NCI-H2029 treated with DMSO at 0.1 percent for 48 hours (cell line): ENCODE data around the gene CUX1.

Experiments
- DNase-seq: peaks from one replicate; lab custom pipeline; 2025; lab: John Stamatoyannopoulos, UW

The CUX1 gene

DNA sequence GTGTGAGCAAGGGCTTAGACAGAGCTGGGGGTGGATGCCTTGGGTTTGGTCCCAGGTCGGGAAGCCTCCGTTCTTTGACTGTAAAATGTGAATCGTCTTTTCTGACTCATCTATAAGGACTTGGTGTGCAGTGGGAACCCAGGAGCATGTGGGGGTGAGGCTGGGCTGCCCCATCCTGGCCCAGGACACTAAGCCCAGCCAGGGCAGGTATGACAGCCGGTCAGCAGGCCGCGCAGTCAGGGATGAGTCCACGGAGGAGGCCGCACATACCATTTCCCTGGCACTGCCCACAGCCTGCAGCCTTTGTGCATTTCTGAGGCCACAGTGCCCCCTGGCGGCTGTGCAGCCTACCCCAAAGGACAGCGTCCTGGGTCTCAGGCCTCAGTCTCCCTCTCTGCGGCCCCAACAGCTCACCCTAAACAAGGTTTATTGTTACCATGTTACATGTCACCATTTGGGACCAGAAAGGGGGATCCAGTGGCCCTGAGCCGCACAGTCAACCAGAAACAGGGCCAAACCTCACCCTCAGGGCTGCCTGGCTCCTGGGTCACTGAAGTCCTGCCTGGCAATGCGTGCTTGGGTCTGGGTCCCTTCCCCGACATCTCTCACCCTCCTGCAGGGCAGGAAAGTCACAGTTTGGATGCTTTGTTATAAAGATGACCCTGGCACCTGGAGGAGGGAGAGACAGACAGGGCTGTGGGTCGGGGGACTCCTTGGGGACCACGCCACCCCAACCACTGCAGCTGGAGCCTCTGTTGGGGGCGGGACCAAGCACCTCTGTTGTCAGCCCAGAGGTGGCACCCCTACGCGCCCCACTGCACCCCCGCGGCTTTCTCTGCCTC, 454.9 kb downstream of the CUX1 start:
- DNase-seq = peak; percentile 13

DNA sequence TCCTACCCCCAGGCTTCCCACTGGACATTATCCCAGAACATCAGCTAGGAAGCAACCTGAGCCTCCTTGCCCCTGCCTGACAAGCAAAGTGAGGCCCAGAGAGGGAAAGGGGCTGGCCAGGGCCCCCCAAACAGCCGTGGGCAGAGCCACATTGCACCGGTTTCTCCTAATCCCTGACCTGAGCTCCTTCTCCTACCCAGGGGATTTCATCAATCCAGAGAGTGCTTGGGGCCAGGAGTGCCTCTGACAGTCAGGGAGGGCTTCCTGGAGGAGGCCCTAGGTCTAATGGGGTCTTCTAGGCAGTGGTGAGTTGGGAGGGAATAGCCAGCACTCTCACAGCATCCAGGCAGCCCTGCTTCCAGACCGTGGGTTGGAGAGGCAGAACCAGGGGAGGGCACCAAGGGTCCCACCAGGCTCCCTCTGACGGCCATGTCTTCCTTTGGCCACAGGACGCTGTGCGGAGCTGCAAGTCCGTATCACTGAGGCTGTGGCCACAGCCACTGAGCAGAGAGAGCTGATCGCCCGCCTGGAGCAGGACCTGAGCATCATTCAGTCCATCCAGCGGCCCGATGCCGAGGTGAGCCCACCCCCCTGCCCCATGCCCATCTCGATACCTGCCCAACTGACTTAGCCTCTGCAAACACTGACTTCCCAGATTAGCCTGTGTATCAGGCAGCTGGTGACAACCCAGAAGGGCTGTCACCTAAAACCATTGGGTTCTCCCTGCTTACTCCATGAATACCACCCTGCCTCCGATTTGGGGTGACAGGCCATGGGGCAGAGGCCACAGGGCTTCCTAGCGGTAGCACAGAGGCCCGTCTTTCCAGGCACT, 455.7 kb downstream of the CUX1 start:
- no peak for DNase-seq

DNA sequence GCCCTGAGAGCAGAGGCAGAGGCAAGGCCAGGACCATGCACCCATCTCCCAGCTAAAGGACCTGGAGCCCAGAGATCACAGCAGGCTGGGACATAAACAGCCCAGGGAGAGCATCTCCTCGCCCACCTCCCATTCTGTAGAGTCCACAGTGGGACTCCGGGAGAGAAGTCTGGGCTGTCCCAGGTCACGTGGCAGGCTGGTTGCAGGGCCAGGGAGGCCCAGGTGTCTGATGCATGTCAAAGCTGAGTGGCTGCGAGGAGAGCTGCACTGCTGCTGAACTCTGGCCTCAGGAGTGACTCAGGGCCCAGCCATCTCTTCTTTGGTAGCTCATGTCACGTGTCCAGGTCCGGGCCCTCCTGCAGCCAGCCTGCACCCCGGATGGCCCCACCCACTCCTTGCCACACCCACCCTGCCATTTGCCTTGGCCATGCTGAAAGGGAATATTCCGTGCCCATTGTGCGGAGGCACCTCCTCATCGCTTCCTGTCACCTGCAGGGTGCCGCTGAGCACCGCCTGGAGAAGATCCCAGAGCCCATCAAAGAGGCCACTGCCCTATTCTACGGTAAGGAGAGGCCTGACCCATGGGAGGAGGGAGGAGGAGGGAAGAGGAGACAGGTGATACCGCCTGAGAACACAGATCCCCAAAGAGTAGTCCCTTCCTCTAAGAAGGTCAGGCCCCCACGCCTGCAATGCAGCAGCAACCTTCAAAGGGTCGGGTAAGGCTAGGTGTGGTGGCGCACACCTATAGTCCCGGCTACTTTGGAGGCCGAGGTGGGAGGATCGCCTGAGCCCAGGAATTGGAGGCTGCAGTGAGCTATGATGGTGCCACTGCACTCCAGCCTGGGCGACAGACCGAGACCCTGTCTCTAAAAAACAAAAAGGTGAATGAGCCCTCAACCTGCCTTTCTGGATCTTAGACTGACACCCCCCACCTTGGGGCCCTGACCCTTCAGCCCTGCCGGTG, 456.6 kb downstream of the CUX1 start:
- DNase-seq = no peak

DNA sequence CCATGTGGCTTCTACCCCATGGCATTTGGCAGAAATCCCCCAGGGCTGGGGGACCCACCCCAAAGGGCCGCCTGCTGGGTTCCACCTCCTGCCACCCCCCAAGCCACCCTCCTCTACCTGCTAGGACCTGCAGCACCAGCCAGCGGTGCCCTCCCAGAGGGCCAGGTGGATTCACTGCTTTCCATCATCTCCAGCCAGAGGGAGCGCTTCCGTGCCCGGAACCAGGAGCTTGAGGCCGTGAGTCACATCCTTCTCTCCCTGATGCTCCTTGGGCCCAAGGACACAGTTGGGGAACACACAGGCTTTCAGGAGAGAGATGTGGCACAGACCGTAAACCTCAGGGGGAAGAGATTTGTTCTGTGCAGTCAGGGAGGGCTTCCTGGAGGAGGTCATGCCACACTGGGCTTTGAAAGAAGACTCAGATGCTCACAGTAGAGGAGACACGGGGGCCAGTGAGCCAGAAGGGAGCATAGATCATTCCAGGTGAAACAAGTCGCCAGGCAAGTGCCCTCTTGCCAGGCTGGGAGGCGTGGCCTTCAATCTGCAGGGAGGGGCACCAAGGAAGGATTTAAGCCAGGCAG, 457.8 kb downstream of the CUX1 start:
- no peak for DNase-seq

DNA sequence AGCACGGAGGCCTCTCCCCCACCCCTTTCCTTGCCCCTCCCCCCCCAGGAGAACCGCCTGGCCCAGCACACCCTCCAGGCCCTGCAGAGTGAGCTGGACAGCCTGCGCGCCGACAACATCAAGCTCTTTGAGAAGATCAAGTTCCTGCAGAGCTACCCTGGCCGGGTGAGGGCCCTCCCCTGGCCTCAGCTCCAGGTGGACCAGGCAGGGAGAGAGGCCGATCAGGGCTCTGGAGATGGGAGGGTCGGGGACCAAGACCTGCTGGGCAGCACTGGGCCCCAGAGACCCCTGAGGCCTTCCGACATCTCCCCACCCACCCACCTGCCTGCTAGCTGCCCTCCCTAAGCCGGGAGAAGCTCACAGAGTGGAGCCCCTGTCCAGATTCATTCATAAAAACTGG, 460.5 kb downstream of the CUX1 start:
- no peak for DNase-seq

DNA sequence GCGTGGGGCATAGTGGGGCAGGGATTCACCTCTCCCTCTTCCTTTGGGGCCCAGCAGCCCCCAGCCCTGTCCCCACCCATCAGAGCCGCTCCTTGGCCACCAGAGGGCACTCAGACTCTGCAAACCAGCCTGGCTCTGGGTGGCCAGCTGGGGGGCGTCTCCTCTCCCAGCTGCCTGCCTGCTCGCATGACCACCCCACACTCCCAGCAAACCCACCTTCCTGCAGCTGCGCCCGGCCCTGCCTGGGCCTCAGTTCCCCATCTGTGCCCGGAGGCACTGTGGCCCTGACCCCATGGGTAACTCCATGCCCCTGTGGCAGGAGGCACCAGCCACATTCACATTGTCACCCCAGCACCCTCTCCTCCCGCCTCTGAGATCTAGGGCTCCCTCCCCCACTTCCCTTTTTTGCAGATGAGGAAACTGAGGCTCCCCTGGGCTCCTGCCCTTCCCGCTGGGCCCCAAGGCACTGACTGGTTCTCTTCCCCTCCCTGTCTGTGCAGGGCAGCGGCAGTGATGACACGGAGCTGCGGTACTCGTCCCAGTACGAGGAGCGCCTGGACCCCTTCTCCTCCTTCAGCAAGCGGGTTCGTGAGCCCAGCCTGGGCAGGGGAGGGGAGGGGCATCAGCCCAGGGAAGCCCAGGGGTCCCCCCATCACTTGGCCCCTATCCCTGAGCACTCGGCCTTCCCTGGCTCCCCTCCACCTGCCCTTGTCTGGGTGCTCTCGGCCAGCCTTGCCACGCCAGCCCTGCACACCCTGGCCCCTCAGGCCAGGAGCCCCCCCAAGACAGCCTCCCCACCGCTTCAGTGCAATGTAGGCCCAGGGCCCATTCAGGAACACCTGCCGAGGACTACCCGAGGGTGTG, 462.3 kb downstream of the CUX1 start:
- DNase-seq = no peak

DNA sequence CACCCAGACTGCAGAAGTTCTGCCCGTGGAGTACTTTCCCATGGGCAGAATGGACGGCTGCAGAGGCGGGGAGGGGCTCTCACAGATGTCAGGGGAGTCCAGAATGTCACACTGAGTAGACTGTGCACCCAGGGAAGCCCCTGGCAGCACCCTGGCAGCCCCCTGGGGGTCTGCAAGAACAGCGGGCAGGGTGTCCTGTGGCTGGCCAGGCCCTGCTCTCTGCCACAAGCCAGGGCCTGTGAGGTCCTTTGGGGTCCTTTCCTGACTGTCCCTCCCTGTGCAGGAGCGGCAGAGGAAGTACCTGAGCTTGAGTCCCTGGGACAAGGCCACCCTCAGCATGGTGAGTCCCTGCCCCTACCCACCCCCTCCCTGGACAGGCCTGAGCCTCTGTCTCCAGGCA, 463.1 kb downstream of the CUX1 start:
- no peak for DNase-seq

DNA sequence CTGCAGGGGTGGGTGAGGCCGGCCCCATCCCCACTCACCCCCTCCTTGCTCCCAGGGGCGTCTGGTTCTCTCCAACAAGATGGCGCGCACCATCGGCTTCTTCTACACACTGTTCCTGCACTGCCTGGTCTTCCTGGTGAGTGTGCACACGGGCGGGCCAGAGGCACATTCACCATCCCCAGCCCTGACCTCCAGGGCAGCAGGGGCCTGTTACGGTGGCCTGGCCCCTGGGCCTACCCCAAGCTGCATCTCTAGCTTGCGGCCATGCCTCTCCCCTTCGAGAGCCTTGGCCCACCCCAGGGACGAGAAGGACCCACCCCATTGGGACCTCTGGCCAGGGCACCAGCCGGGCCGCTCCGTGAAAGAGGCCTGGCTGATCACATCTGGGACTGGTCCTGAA, 464.4 kb downstream of the CUX1 start:
- no peak for DNase-seq

DNA sequence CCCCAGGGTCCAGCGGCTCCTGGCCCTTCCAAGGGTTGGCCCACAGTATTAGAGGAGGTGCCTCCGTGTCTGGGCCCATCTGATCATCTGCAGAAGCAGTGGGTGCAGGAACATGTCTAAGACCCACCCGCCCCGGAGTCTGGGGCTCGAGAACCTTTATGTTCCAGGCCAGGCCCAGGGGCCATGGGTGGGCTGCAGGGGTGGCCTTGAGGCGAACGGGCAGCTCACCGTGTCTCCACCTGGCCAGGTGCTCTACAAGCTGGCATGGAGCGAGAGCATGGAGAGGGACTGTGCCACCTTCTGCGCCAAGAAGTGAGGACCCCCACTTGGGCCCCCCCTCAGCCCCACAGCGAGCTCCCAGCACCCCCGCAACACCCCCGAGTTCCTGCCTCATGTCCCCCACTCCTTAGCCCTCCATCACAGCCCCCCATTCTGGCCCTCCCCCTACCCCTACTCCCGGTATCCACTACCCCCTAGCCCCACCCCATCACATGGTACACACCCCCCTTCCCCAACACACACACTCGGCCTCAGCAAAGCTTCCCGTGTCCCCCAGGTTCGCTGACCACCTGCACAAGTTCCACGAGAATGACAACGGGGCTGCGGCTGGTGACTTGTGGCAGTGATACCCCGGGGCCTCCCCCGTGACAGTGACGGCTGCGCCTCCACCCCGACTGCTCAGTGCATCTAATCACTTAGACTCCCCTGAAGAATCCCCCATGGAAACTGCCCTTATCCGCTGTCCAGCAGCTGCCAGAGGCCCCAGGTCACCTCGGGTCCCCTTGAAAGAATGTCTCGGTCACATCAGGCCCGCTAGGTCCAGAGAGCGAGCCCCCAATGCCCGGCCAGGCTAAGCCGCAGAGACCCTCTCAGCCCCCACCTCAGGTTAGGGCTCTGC, 465.3 kb downstream of the CUX1 start:
- DNase-seq = no peak

DNA sequence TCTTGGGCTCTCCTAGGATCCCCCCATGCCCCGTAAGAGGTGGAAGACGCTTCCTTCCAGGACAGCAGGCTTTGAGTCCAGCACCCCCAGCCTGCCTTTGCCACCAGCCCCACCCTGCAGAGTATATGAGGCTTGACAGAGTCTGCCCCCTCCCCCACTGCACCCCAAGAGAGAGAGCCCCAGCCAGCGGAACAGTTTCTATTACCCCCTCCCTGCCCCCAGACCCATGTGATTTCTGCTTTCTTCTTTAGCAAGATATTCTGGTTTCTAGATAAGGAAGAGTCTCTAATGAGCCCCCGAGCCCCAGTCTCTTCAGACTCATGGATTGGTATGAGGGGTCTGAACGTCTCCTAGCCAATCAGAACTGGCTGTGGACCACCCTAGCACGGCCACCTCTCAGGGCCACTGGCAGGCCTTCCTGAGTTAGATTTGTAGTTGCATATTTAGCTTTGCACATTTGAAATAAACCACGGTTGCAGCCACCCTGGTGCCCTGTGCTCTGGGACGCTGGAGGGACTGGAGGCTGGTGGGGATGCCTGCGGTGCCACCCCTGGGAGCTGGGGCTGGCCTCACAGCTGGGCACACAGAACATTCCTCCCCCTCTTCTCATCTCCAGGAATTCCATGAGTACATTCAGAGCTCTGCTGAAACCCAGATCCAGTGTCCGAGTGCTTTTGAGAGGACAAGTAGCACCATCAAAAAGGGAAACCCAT, 466.2 kb downstream of the CUX1 start:
- DNase-seq = no peak

DNA sequence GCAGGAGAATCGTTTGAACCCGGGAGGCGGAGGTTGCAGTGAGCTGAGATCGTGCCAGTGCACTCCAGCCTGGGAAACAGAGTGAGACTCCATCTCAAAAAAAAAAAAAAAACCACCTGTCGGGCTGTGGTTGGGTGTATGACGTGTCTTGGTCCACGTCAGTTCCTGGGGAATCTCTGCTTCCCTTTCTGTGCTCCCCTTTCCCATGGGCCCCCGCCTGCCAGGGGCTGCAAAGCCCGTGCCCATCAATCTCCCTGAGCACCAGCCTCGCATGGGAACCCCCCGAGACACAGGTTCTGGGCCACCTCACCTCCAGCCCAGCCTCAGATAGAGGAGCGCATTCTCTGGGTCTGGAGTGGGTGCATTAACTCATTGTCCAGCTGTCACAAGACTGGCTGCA, 467.0 kb downstream of the CUX1 start:
- DNase-seq = no peak

DNA sequence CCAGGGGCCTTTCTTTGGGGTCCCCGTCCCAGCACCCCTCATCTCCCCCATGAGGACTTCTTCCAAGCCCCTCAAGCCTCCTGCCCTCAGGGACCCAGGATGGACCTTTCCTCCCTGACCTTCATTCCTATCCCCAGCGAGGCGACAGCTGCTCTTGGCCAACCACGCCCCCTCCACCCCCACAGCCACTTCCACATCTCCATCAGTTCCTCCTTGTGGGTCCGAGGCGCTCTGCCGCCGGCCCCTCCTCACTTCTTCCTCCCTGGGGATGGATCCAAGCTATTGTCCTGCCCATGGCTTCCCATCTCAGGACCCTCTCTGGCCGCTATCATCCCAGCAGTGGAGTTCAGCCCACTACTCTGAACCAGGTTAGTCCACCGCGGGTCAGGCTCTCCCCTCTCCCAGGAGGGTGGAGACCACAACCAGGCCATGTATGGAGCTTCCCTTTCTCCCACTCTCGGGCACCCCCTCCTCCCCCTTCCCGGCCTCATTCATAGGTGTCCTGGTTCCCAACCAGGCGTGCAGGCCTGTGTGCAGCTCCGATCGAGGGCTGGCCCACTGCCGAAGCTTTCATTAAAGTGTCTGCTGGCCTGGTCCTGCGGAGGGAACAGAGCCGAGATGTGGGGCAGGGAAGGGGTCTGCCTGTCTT, 467.6 kb downstream of the CUX1 start:
- DNase-seq = no peak

DNA sequence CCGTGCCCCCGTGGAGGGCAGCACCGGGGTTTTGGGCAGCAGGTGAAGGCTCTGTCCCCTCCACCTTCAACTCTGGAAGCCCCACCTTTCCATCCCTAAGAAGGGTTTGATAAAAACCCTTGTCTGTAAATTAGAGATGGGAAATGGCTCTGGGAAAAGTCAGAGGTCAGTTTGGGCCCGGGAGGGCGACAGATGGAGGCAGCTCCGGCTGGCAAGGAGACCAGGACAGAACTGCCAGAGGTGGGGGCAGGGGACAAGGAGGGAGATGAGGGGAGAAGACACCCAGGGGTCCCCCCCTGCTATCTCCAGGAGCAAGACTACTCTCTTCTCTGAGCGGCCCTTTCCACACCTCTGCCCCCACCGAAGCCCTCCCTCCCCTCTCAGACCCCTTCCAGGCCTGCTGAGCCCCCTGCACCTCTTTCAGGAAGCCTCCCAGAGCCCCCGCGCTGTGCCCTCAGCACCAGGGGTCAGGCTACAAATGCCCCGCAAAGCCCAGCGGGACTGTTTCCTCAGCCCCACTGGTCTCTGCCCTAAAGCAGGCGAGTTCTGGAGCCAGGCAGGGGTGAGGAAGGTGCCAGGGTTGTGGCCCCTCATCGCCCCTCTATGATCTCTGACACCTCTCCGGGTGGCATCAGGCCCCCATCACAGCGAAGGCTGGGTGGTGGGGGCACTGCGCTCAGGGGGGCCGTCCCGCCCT, 468.3 kb downstream of the CUX1 start:
- DNase-seq = no peak

DNA sequence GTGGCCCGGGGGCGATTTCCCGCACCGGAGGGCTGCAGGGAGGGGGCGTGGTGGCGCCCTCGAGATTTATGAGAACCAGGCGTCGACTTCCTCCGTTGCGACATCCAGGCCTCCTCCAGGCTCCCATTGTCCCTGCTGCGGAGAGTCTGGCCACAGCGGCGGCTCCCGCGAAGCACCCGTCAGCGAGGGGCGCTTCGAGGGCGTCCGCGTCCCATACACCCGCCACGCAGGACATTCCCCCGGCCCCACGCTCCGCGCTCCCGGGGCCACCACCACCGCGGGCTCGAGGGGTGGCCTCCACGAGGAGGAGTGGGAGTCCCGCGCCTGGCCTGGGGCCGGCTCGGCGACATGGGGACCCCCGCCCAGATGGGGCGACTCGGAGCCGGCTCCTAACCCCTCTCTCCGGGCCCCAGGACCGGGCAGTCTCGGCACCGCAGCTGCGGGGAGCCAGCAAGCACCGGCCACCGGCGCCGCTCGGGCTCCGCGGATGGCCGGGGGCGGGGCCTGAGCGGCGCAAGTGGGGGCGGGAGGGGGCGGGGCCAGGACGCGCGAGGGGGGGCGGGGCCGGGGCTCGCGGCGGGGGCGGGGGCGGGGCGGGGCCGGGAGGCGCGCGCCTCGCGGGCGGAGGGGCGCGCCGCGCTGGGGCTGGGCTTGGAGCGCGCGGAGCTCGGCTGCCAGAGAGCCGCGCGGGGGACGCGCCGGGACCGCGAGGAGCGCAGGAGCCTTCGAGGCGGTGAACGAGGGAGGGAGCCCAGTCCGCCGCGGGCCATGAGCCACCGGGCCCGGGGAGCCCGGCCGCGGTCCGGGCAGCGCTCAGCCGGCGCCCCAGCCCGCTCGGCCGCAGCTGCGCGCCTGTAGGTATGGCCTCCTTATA, 469.0 kb downstream of the CUX1 start, which contains the start of gene SH2B2:
SH2B2 (plus strand) TSS at position 632 of the 874 bp plus-strand sequence. CDS start 13,683 bp downstream, outside the sequence.
- DNase-seq = peak; percentile 11

DNA sequence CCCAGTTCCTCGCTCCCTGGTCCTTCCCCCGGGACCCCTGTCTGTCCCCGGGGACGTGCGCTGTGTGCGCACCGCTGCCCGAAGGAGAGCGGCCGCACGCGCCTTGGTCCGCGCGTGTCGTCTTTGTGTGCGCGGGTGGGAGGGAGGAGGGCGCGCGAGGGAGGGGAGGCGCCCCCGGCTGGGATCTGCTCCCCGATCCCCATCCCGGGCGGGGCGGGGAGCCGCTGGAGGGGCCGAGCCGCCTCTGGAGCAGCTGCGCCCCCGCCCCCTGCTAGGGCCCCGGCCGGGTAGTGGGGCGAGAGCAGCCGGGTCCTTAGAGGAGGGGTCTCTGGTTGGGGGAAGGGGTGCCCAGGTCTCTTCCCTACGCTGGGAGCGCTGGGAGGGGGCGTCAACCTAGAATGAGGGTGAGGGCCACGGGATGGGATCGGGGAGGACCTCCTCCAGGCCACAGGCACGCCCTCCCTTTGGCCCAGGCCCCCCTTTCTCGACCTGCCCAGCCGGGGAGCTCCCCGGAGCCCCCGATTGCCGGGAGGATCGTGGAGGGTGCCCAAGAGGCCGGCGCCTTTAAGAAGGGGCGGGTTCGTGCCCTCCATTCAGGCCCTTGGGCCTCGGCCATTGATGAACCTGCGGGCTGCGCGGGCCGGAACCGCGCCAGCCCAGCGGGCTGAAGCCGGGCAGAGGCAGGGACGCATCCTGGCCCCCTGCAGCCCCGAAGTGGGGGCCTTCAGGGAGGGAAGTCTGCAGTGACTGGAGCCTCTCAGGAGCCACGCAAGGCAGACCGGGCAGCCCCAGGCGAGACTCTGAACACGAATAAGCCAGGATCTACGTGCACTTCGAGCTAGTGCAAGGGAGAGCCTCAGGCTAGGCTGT, 469.9 kb downstream of the CUX1 start:
- DNase-seq = no peak

DNA sequence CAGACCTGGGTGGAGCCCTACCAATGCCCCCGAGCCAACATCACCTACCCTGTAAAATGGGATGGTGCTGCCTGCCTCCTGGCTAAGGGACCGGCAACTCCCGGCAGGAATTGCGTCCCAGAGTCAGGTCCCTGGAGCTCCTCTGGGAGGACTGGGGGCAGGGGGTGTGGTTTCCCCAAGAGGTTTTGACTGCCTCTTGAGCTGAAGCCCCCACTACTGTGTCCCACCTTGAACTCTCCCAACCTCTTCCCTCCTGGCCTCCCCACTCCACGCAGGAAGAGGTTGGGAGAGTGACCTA, 470.5 kb downstream of the CUX1 start:
- DNase-seq = no peak
